SU-DHL-6 (cell line): ENCODE data around the gene DHRS1.

ENCODE experiments used
- H2AFZ ChIP-seq: fragments of 200-600 bp; sonication (generic); 2 replicates; pipeline ENCODE4 v1.6.1; 2014; ENCODE audit warnings: low read depth, mild to moderate bottlenecking, moderate library complexity, mixed read lengths, antibody characterized with exemption, low read length; ENCODE audit not compliant: severe bottlenecking
- H3F3A ChIP-seq: fragments of 200-600 bp; shearing (Covaris generic); 2 replicates; pipeline ENCODE4 v1.6.0; 2016; ENCODE audit warnings: antibody characterized with exemption, mild to moderate bottlenecking; ENCODE audit not compliant: insufficient read depth
- H3K27ac ChIP-seq: fragments of 200-600 bp; sonication (generic); 2 replicates; pipeline ENCODE4 v1.5.1; 2016; ENCODE audit warnings: low read depth, mild to moderate bottlenecking, low read length, moderate library complexity, mixed read lengths
- H3K27me3 ChIP-seq: fragments of 200-600 bp; sonication (generic), shearing (Covaris generic); 2 replicates; pipeline ENCODE4 v1.6.0; 2014; ENCODE audit warnings: mild to moderate bottlenecking, low read length
- H3K36me3 ChIP-seq: fragments of 200-600 bp; sonication (generic); 2 replicates; pipeline ENCODE4 v1.6.1; 2014; ENCODE audit warnings: mild to moderate bottlenecking, low read length, mixed read lengths
- H3K4me2 ChIP-seq: fragments of 300-600, 200-600 bp; shearing (Covaris generic), sonication (generic); 2 replicates; pipeline ENCODE4 v1.6.0; 2014; ENCODE audit warnings: low read length, low read depth, mild to moderate bottlenecking; ENCODE audit not compliant: poor library complexity, severe bottlenecking
- H3K4me3 ChIP-seq: fragments of 200-600 bp; sonication (generic); 2 replicates; pipeline ENCODE4 v1.5.1; 2014; ENCODE audit warnings: antibody characterized with exemption, low read length, mild to moderate bottlenecking, mixed read lengths; ENCODE audit not compliant: insufficient read depth, poor library complexity, severe bottlenecking
- H3K79me2 ChIP-seq: fragments of 200-600 bp; sonication (generic); 2 replicates; pipeline ENCODE4 v1.6.1; 2014; ENCODE audit warnings: mild to moderate bottlenecking, low read length, moderate library complexity; ENCODE audit not compliant: insufficient read depth
- H3K9ac ChIP-seq: fragments of 200-600 bp; sonication (generic); 2 replicates; pipeline ENCODE4 v1.7.0; 2014; ENCODE audit warnings: mild to moderate bottlenecking, low read length
- H3K9me2 ChIP-seq: fragments of 200-600 bp; sonication (generic); replicated peaks from 2 replicates; pipeline ENCODE4 v1.6.1; 2014; ENCODE audit warnings: low read length; ENCODE audit not compliant: insufficient read depth
- H3K9me3 ChIP-seq: fragments of 200-600 bp; sonication (generic); 2 replicates; pipeline ENCODE4 v1.6.1; 2014; ENCODE audit warnings: low read length, mixed read lengths; ENCODE audit not compliant: insufficient read depth
- H4K20me1 ChIP-seq: fragments of 200-600 bp; sonication (generic); 2 replicates; pipeline ENCODE4 v1.6.1; 2014; ENCODE audit warnings: low read depth, mild to moderate bottlenecking, antibody characterized with exemption, low read length, moderate library complexity, mixed read lengths
- CTCF ChIP-seq: fragments of 200-600 bp; sonication (generic); IDR thresholded peaks from one replicate; pipeline ENCODE4 v1.5.1; 2017; ENCODE audit warnings: antibody characterized with exemption, mild to moderate bottlenecking, low read length, moderate library complexity; ENCODE audit not compliant: insufficient read depth, poor library complexity, severe bottlenecking
- EZH2phosphoT487 ChIP-seq: fragments of 200-600 bp; sonication (generic), shearing (Covaris generic); conservative IDR thresholded peaks from 2 replicates; pipeline ENCODE4 v1.6.1; 2018; ENCODE audit warnings: mild to moderate bottlenecking, antibody characterized with exemption, low read length, moderate library complexity, mixed read lengths

The DHRS1 gene

GRCh38 chr14:24292118-24292807, 7.3 kb downstream of the DHRS1 start:
- no peak overlapping the region for H3K4me2 ChIP-seq
- H3K27ac ChIP-seq = no peak overlapping the region
- no peaks in the 10 kb centered on the region for H3K79me2 ChIP-seq
- no peak overlapping the region for H2AFZ ChIP-seq
- TF ChIP-seq CTCF = no peak
- TF ChIP-seq EZH2phosphoT487 = no peak
- no peak overlapping the region for H3K4me3 ChIP-seq
- H3K9me3 ChIP-seq = no peaks in the 10 kb centered on the region
- no peaks in the 10 kb centered on the region for H3K9me2 ChIP-seq
- H3K36me3 ChIP-seq = peaks cover 2% of the 10 kb centered on the region; the same call in 1 of the 2 replicates
- no peaks in the 10 kb centered on the region for H4K20me1 ChIP-seq
- no peak overlapping the region for H3K9ac ChIP-seq
- H3K27me3 ChIP-seq = no peaks in the 10 kb centered on the region
- peaks cover 6% of the 10 kb centered on the region; the same call in 1 of the 2 replicates for H3F3A ChIP-seq

DNA sequence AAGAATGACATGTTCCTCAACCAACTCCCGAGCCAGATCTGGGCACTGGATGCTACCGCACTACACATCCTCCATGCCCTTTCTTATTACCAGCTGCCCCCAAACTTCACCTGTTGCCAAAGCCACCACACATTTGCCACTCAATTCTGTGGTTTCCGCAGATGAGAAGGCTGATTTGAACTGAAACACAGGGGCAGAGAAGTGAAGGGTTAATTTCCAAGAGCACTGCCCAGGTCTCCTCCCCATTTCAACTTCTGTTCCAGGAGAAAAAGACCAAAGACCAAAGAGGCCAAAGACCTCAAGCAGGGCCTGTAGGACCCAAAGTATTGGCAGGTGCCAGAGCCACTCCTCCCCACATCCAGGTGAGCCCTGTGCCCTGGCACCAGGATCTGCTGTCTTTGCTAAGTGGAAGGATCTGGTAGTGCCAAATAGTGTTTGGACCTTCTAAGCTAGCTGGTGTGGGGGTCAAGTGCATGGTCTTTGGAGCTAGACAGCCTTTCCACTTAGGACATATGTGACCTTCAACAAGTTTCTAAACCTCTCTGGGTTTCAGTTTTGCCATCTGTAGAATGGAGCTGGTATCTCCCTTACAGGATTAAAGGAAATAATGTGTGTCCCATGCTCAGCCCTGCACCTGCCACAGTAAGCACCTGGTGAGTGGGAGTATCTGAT, 8.0 kb downstream of the DHRS1 start:
- Histone ChIP-seq H2AFZ (no peak overlapping the region), H3K79me2 (no peaks in the 10 kb centered on the region), H3K27ac (no peak overlapping the region), H4K20me1 (no peaks in the 10 kb centered on the region), H3K9ac (no peak overlapping the region), H3F3A (0 out of 2 replicates have a peak, but pooled peaks cover 3% of the 10 kb centered on the region), H3K9me2 (no peaks in the 10 kb centered on the region), H3K4me3 (no peak overlapping the region), H3K27me3 (no peaks in the 10 kb centered on the region), H3K4me2 (no peak overlapping the region), H3K9me3 (no peaks in the 10 kb centered on the region), H3K36me3 (peaks cover 2% of the 10 kb centered on the region; the same call in 1 of the 2 replicates)
- TF ChIP-seq CTCF = no peak
- TF ChIP-seq EZH2phosphoT487 = no peak

DNA sequence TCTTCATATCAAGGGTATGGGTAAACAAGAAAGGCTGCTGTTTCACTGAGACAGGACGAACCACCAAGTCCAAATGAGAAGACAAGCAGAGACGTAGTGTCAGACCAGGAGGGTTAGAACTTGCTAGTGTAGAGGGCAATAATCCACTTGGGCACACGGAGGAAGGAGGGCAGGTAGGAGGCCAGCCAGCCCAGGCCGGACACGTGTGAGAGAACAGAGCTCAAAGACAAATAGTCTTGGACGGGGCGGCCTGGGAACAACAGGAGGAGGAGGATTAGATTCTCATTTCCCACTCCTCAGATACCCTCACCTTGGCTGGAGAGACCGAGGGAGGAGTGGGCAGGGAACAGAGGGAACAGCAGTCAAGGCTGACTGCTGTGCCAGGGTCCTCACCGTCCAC, 8.8 kb downstream of the DHRS1 start:
- TF ChIP-seq CTCF = no peak
- TF ChIP-seq EZH2phosphoT487 = no peak
- no peaks in the 10 kb centered on the region for H3K9me2 ChIP-seq
- H3K4me2 ChIP-seq = no peak overlapping the region
- no peaks in the 10 kb centered on the region for H4K20me1 ChIP-seq
- no peaks in the 10 kb centered on the region for H3K79me2 ChIP-seq
- H3K4me3 ChIP-seq = no peak overlapping the region
- H3K27me3 ChIP-seq = no peaks in the 10 kb centered on the region
- H3F3A ChIP-seq = 0 out of 2 replicates have a peak, but pooled peaks cover 3% of the 10 kb centered on the region
- no peak overlapping the region for H2AFZ ChIP-seq
- no peak overlapping the region for H3K27ac ChIP-seq
- H3K9ac ChIP-seq = no peak overlapping the region
- no peaks in the 10 kb centered on the region for H3K9me3 ChIP-seq
- no peaks in the 10 kb centered on the region for H3K36me3 ChIP-seq
